H9 (cell line): ENCODE data around the gene NECTIN4. TPM values are rescaled to one million over a fixed set of nuclear protein-coding genes. Genes with fewer than 3 reads are reported as not detected.

ENCODE experiments used
- DNase-seq: peaks from one replicate; pipeline ENCODE4 v3.0.0-alpha.2; 2017
- H2AFZ ChIP-seq: one replicate; pipeline ENCODE4 v1.6.1; 2013; ENCODE audit warnings: mild to moderate bottlenecking, low read length, control low read depth, moderate library complexity
- H2AK5ac ChIP-seq: 2 replicates; pipeline ENCODE4 v1.6.1; 2013; ENCODE audit warnings: low read length, control low read depth, mixed read lengths; ENCODE audit not compliant: insufficient read length
- H2BK120ac ChIP-seq: one replicate; pipeline ENCODE4 v1.6.1; 2013; ENCODE audit warnings: low read depth, mild to moderate bottlenecking, low read length, control low read depth, inconsistent platforms; ENCODE audit not compliant: poor library complexity, severe bottlenecking
- H2BK12ac ChIP-seq: 2 replicates; pipeline ENCODE4 v1.6.1; 2013; ENCODE audit warnings: low read length, control low read depth, mixed read lengths, low read depth; ENCODE audit not compliant: insufficient read length
- H2BK15ac ChIP-seq: 2 replicates; pipeline ENCODE4 v1.6.1; 2013; ENCODE audit warnings: low read depth, low read length, control low read depth
- H2BK20ac ChIP-seq: one replicate; pipeline ENCODE4 v1.6.1; 2013; ENCODE audit warnings: low read depth, mild to moderate bottlenecking, low read length, control low read depth, inconsistent platforms; ENCODE audit not compliant: poor library complexity, severe bottlenecking
- H2BK5ac ChIP-seq: 2 replicates; pipeline ENCODE4 v1.6.1; 2013; ENCODE audit warnings: low read length, control low read depth, mixed read lengths; ENCODE audit not compliant: insufficient read length
- H3K14ac ChIP-seq: 2 replicates; pipeline ENCODE4 v1.6.1; 2013; ENCODE audit warnings: low read length, control low read depth; ENCODE audit not compliant: insufficient read depth
- H3K18ac ChIP-seq: 2 replicates; pipeline ENCODE4 v1.6.1; 2013; ENCODE audit warnings: low read depth, mild to moderate bottlenecking, mixed read lengths, low read length, control low read depth; ENCODE audit not compliant: insufficient read length
- H3K23ac ChIP-seq: 2 replicates; pipeline ENCODE4 v1.6.1; 2013; ENCODE audit warnings: low read length, control low read depth, mixed read lengths, low read depth; ENCODE audit not compliant: insufficient read length
- H3K23me2 ChIP-seq: 2 replicates; pipeline ENCODE4 v1.6.1; 2013; ENCODE audit warnings: low read depth, mild to moderate bottlenecking, mixed read lengths, low read length, control low read depth; ENCODE audit not compliant: insufficient read length, poor library complexity, severe bottlenecking
- H3K27ac ChIP-seq: 2 replicates; pipeline ENCODE4 v1.5.1; 2013; ENCODE audit warnings: low read length, control low read depth, mixed read lengths, low read depth; ENCODE audit not compliant: insufficient read length
- H3K27me3 ChIP-seq: 2 replicates; pipeline ENCODE4 v1.6.1; 2013; ENCODE audit warnings: low read length, control low read depth, inconsistent platforms; ENCODE audit not compliant: insufficient read depth
- H3K4ac ChIP-seq: 2 replicates; pipeline ENCODE4 v1.6.1; 2013; ENCODE audit warnings: low read depth, mild to moderate bottlenecking, control low read depth, inconsistent platforms, low read length, moderate library complexity
- H3K4me1 ChIP-seq: 2 replicates; pipeline ENCODE4 v1.6.1; 2013; ENCODE audit warnings: low read length, control low read depth, inconsistent platforms; ENCODE audit not compliant: insufficient read depth
- H3K4me2 ChIP-seq: 2 replicates; pipeline ENCODE4 v1.6.1; 2013; ENCODE audit warnings: low read length, control low read depth, mixed read lengths; ENCODE audit not compliant: insufficient read length, insufficient read depth
- H3K56ac ChIP-seq: 2 replicates; pipeline ENCODE4 v1.6.1; 2013; ENCODE audit warnings: low read depth, mild to moderate bottlenecking, mixed read lengths, low read length, control low read depth; ENCODE audit not compliant: insufficient read length
- H3K79me1 ChIP-seq: 2 replicates; pipeline ENCODE4 v1.6.1; 2013; ENCODE audit warnings: low read depth, mild to moderate bottlenecking, moderate library complexity, low read length, control low read depth, inconsistent platforms; ENCODE audit not compliant: insufficient read depth, poor library complexity, severe bottlenecking
- H3K79me2 ChIP-seq: 2 replicates; pipeline ENCODE4 v1.6.1; 2013; ENCODE audit warnings: low read length, control low read depth, inconsistent platforms; ENCODE audit not compliant: insufficient read depth
- H3K9ac ChIP-seq: 2 replicates; pipeline ENCODE4 v1.6.1; 2013; ENCODE audit warnings: low read length, control low read depth, mixed read lengths; ENCODE audit not compliant: insufficient read length; ENCODE audit errors: extremely low read depth
- H3K9me3 ChIP-seq: one replicate; pipeline ENCODE4 v1.6.1; 2013; ENCODE audit warnings: low read depth, low read length, inconsistent platforms; ENCODE audit not compliant: control insufficient read depth
- H3T11ph ChIP-seq: one replicate; pipeline ENCODE4 v1.6.1; 2013; ENCODE audit warnings: mild to moderate bottlenecking, low read length, control low read depth, inconsistent platforms
- H4K20me1 ChIP-seq: one replicate; pipeline ENCODE4 v1.6.1; 2013; ENCODE audit not compliant: control insufficient read depth, insufficient read length, insufficient read depth
- H4K5ac ChIP-seq: 2 replicates; pipeline ENCODE4 v1.6.1; 2013; ENCODE audit warnings: low read depth, mild to moderate bottlenecking, mixed read lengths, low read length, control low read depth; ENCODE audit not compliant: insufficient read length
- H4K8ac ChIP-seq: replicated peaks from 2 replicates; pipeline ENCODE4 v1.6.1; 2013; ENCODE audit warnings: low read length, control low read depth, mixed read lengths, low read depth; ENCODE audit not compliant: insufficient read length
- H4K91ac ChIP-seq: 2 replicates; pipeline ENCODE4 v1.6.1; 2013; ENCODE audit warnings: low read depth, mild to moderate bottlenecking, moderate library complexity, mixed read lengths, low read length, control low read depth; ENCODE audit not compliant: insufficient read length
- H3K27ac Mint-ChIP-seq, 3 experiments: 2 replicates in 2 of 3; 3 replicates in 1 of 3; pipeline ENCODE4 v1.8.0; 2020 to 2021; ENCODE audit warnings: mixed read lengths in 3 of 3, mild to moderate bottlenecking in 1 of 3, moderate library complexity in 1 of 3
- H3K27me3 Mint-ChIP-seq: 2 replicates; pipeline ENCODE4 v1.8.0; 2021; ENCODE audit warnings: low read depth, mild to moderate bottlenecking, moderate library complexity, mixed read lengths
- H3K36me3 Mint-ChIP-seq, 3 experiments: 2 replicates in 2 of 3; 3 replicates in 1 of 3; pipeline ENCODE4 v1.8.0; 2020 to 2021; ENCODE audit warnings: low read depth in 3 of 3, mixed read lengths in 3 of 3; ENCODE audit not compliant: insufficient read depth in 1 of 3
- H3K4me1 Mint-ChIP-seq, 2 experiments: 2 replicates each; pipeline ENCODE4 v1.8.0; 2020; ENCODE audit warnings: mixed read lengths in 2 of 2
- H3K4me3 Mint-ChIP-seq, 2 experiments: 2 replicates in 1 of 2; 3 replicates in 1 of 2; pipeline ENCODE4 v1.8.0; 2020 to 2021; ENCODE audit warnings: mild to moderate bottlenecking in 2 of 2, mixed read lengths in 2 of 2, moderate library complexity in 1 of 2
- H3K9me3 Mint-ChIP-seq, 2 experiments: 2 replicates in 1 of 2; 3 replicates in 1 of 2; pipeline ENCODE4 v1.8.0; 2020; ENCODE audit warnings: mild to moderate bottlenecking in 2 of 2, mixed read lengths in 2 of 2, moderate library complexity in 1 of 2
- CTCF ChIP-seq: fragments of 200-600 bp; sonication (generic); conservative IDR thresholded peaks from 3 replicates; pipeline ENCODE4 v1.8.0; 2021; ENCODE audit warnings: antibody characterized with exemption, mild to moderate bottlenecking
- WGBS: extraction: QIAGEN DNeasy Blood & Tissue Kit; methylation state at CpG from one replicate; pipeline ENCODE4 v1.1.7; 2013; ENCODE audit warnings: missing lambda C conversion rate, low lambda C conversion rate, mixed read lengths; ENCODE audit not compliant: insufficient read length; ENCODE audit errors: extremely low coverage; 5-methylcytosine and 5-hydroxymethylcytosine counted together
- total RNA-seq: library from RNA; stranded (reverse); gene quantifications from 2 replicates; pipeline ENCODE4 v1.2.1, GENCODE V29; 2021

Gene NECTIN4
- total RNA-seq, 1 experiment from 2014 or later: 0.33 TPM

GRCh38 chr1:161083748-161084596 lies 5.4 kb downstream of the NECTIN4 start:
- H3K23me2 ChIP-seq: no peaks in the 10 kb centered on the region
- H3K79me1 ChIP-seq: no peaks in the 10 kb centered on the region
- no peak overlapping the region for H2BK12ac ChIP-seq
- H4K20me1 ChIP-seq: no peaks in the 10 kb centered on the region
- H3K9ac ChIP-seq: no peak overlapping the region
- H2BK15ac ChIP-seq: no peak overlapping the region
- no peak overlapping the region for H4K5ac ChIP-seq
- no peak overlapping the region for H4K91ac ChIP-seq
- no peak overlapping the region for H3T11ph ChIP-seq
- WGBS: no CpG with 5 or more reads among the region's 10 CpGs
- H3K4me2 ChIP-seq: no peak overlapping the region
- no peak overlapping the region for H4K8ac ChIP-seq
- Mint-ChIP-seq H3K27ac (no peak overlapping the region), H3K27me3 (no peaks in the 10 kb centered on the region; the same call in 1 of the 2 replicates), H3K9me3 (no peaks in the 10 kb centered on the region), H3K4me3 (no peak overlapping the region), H3K36me3 (no peaks in the 10 kb centered on the region), H3K4me1 (peaks cover 53 to 54% of the 10 kb centered on the region in 2 experiments)
- H3K56ac ChIP-seq: no peak overlapping the region
- DNase-seq: no peak
- no peak overlapping the region for H3K4ac ChIP-seq
- H3K79me2 ChIP-seq: no peaks in the 10 kb centered on the region
- no peak overlapping the region for H3K27ac ChIP-seq
- no peak overlapping the region for H2BK5ac ChIP-seq
- H2BK120ac ChIP-seq: no peak overlapping the region
- no peaks in the 10 kb centered on the region for H3K9me3 ChIP-seq
- no peak overlapping the region for H3K18ac ChIP-seq
- H3K23ac ChIP-seq: no peak overlapping the region
- H3K4me1 ChIP-seq: no peaks in the 10 kb centered on the region
- no peak overlapping the region for H2AFZ ChIP-seq
- no peak overlapping the region for H2AK5ac ChIP-seq
- no peak overlapping the region for H3K14ac ChIP-seq
- H3K27me3 ChIP-seq: no peaks in the 10 kb centered on the region
- no peak for TF ChIP-seq CTCF
- H2BK20ac ChIP-seq: no peak overlapping the region
